HepG2 (cell line): ENCODE results near the gene PKP3. TPM values are rescaled to one million over a fixed set of nuclear protein-coding genes. Genes with fewer than 3 reads are reported as not detected.

Experiments used
- CHD2 ChIP-seq: IDR thresholded peaks from 2 replicates; pipeline ENCODE4 v1.6.1; 2011; ENCODE audit warnings: low read depth, low read length, improper control_type of control experiment
- DNMT1 ChIP-seq: sonication (generic); formaldehyde crosslinking; IDR thresholded peaks from 2 replicates; pipeline ENCODE4 v1.5.1; 2020; ENCODE audit warnings: mild to moderate bottlenecking, missing genetic modification reagents
- FOSL1 ChIP-seq: sonication (generic); formaldehyde crosslinking; IDR thresholded peaks from 2 replicates; pipeline ENCODE4 v1.9.0; 2021; ENCODE audit warnings: missing genetic modification reagents, borderline replicate concordance
- GPN1 ChIP-seq: sonication (generic); formaldehyde crosslinking; IDR thresholded peaks from 2 replicates; pipeline ENCODE4 v1.5.1; 2020; ENCODE audit warnings: missing genetic modification reagents, borderline replicate concordance
- HBP1 ChIP-seq: IDR thresholded peaks from 2 replicates; pipeline ENCODE4 v1.6.1; 2016; ENCODE audit warnings: low read depth, control low read depth
- HNF1B ChIP-seq: sonication (generic); formaldehyde crosslinking; IDR thresholded peaks from 2 replicates; pipeline ENCODE4 v1.5.1; 2020; ENCODE audit warnings: mild to moderate bottlenecking, moderate library complexity, missing genetic modification reagents
- KAT2B ChIP-seq: fragments of 150-350 bp; IDR thresholded peaks from 2 replicates; pipeline ENCODE4 v1.6.1; 2014; ENCODE audit warnings: low read depth, low read length, borderline replicate concordance
- KLF9 ChIP-seq: IDR thresholded peaks from 2 replicates; pipeline ENCODE4 v1.6.1; 2016; ENCODE audit warnings: low read depth
- LCORL ChIP-seq, 2 experiments: fragments of 450-650 bp in 1 of 2; sonication (generic) in 1 of 2; formaldehyde crosslinking in 1 of 2; IDR thresholded peaks; 2 replicates each; pipeline versions ENCODE4 v1.5.0 to v1.6.1; 2017 to 2020; ENCODE audit warnings: antibody characterized with exemption in 1 of 2, missing genetic modification reagents in 1 of 2
- PPARG ChIP-seq: conservative IDR thresholded peaks from 2 replicates; pipeline ENCODE4 v1.6.1; 2016; ENCODE audit warnings: missing biosample characterization, missing genetic modification reagents
- RORA ChIP-seq: sonication (generic); formaldehyde crosslinking; IDR thresholded peaks from 2 replicates; pipeline ENCODE4 v1.5.0; 2020; ENCODE audit warnings: mild to moderate bottlenecking, missing genetic modification reagents, moderate library complexity
- U2AF1 ChIP-seq: fragments of 200-400 bp; formaldehyde crosslinking; optimal IDR thresholded peaks from 2 replicates; pipeline ENCODE3; 2017; ENCODE audit warnings: mild to moderate bottlenecking, low read depth, low read length
- ZFP37 ChIP-seq: sonication (generic); formaldehyde crosslinking; IDR thresholded peaks from 2 replicates; pipeline ENCODE4 v1.4.0; 2020; ENCODE audit warnings: missing genetic modification reagents, borderline replicate concordance
- ZNF331 ChIP-seq: sonication (generic); formaldehyde crosslinking; IDR thresholded peaks from 2 replicates; pipeline ENCODE4 v1.4.0; 2020; ENCODE audit warnings: missing genetic modification reagents
- ZNF354B ChIP-seq: sonication (generic); formaldehyde crosslinking; IDR thresholded peaks from 2 replicates; pipeline ENCODE4 v1.8.0; 2022; ENCODE audit warnings: mild to moderate bottlenecking, missing genetic modification reagents
- ZNF609 ChIP-seq: sonication (generic); formaldehyde crosslinking; IDR thresholded peaks from 2 replicates; pipeline ENCODE4 v1.4.0; 2020; ENCODE audit warnings: mild to moderate bottlenecking, missing genetic modification reagents, borderline replicate concordance
- ZNF644 ChIP-seq: IDR thresholded peaks from 2 replicates; pipeline ENCODE4 v1.6.1; 2016; ENCODE audit warnings: low read depth
- ZNF713 ChIP-seq: sonication (generic); formaldehyde crosslinking; IDR thresholded peaks from 2 replicates; pipeline ENCODE4 v1.4.0; 2020; ENCODE audit warnings: mild to moderate bottlenecking, missing genetic modification reagents
- polyA plus RNA-seq, 8 experiments: library from polyadenylated mRNA; depleted of rRNA in 3 of 8; stranded (reverse) in 7 of 8; unstranded in 1 of 8; fragments of >200 nt; fragmentation: Illumina TruSeq in 4 of 8; extraction: Trizol in 4 of 8; gene quantifications; 2 replicates each; pipeline versions ENCODE4 v1.2.1 to v1.2.3, GENCODE V29; 2011 to 2016; ENCODE audit warnings: low read depth in 4 of 8, missing spikeins in 1 of 8, mixed read lengths in 1 of 8; ENCODE audit not compliant: insufficient read depth in 1 of 8
- total RNA-seq, 5 experiments: library from RNA; depleted of rRNA; stranded (reverse); fragments of >200 nt; fragmentation: Illumina TruSeq; extraction: Trizol; gene quantifications; 2 replicates each; pipeline ENCODE4 v1.2.3, GENCODE V29; 2016; ENCODE audit warnings: low read depth in 1 of 5

Gene PKP3
- total and polyA plus RNA-seq, 2 of the 13 experiments (the other 11 are each of a cell fraction or from before 2014, with no cell fraction given) = 18.0 to 28.7 TPM

- peak; percentile 96 for TF ChIP-seq HNF1B
- TF ChIP-seq HBP1 (CRISPR knock-in tag) = no peak; the same call in 1 of the 2 replicates
- TF ChIP-seq ZNF331 = peak; percentile 57; the same call in 1 of the 2 replicates
- no peak for TF ChIP-seq ZNF644 (CRISPR knock-in tag)
- TF ChIP-seq ZNF354B (CRISPR knock-in tag) = 0 out of 2 replicates have a peak, but pooled peaks have one; percentile 58
- TF ChIP-seq ZNF713 = no peak
- no peak for TF ChIP-seq CHD2
- TF ChIP-seq U2AF1 = no peak
- no peak for TF ChIP-seq DNMT1 (CRISPR knock-in tag)
- TF ChIP-seq LCORL (IDR thresholded peaks at IDR 0.05) = no peak
- TF ChIP-seq LCORL (CRISPR knock-in tag; IDR thresholded peaks at IDR 0.05) = peak; percentile 73
- peak; percentile 41; the same call in 1 of the 2 replicates for TF ChIP-seq ZFP37 (CRISPR knock-in tag)
- no peak for TF ChIP-seq FOSL1 (CRISPR knock-in tag)
- peak; percentile 63; the same call in 1 of the 2 replicates for TF ChIP-seq ZNF609
- TF ChIP-seq PPARG (CRISPR knock-in tag) = 0 out of 2 replicates have a peak, but pooled peaks have one; percentile 21
- TF ChIP-seq KLF9 (CRISPR knock-in tag) = no peak
- no peak for TF ChIP-seq GPN1 (CRISPR knock-in tag)
- no peak for TF ChIP-seq RORA (CRISPR knock-in tag)
- TF ChIP-seq KAT2B = no peak
Observed at GRCh38 chr11:409600-410483, 15.8 kb downstream of the PKP3 start (continued).
